Astrocyte (in vitro differentiated cells and primary cell): ENCODE data around the gene ADNP.

ENCODE experiments used
- EZH2 ChIP-seq: IDR thresholded peaks from 2 replicates; pipeline ENCODE4 v1.6.1; 2012; ENCODE audit warnings: mild to moderate bottlenecking, low read length, inconsistent platforms; ENCODE audit not compliant: insufficient read depth
- TF ChIP-seq, protein P1 (sequence below): IDR thresholded peaks from 2 replicates; pipeline ENCODE4 v1.5.1; 2011; ENCODE audit warnings: low read depth, mild to moderate bottlenecking, inconsistent platforms, low read length, moderate library complexity; ENCODE audit not compliant: insufficient read depth

DNA sequence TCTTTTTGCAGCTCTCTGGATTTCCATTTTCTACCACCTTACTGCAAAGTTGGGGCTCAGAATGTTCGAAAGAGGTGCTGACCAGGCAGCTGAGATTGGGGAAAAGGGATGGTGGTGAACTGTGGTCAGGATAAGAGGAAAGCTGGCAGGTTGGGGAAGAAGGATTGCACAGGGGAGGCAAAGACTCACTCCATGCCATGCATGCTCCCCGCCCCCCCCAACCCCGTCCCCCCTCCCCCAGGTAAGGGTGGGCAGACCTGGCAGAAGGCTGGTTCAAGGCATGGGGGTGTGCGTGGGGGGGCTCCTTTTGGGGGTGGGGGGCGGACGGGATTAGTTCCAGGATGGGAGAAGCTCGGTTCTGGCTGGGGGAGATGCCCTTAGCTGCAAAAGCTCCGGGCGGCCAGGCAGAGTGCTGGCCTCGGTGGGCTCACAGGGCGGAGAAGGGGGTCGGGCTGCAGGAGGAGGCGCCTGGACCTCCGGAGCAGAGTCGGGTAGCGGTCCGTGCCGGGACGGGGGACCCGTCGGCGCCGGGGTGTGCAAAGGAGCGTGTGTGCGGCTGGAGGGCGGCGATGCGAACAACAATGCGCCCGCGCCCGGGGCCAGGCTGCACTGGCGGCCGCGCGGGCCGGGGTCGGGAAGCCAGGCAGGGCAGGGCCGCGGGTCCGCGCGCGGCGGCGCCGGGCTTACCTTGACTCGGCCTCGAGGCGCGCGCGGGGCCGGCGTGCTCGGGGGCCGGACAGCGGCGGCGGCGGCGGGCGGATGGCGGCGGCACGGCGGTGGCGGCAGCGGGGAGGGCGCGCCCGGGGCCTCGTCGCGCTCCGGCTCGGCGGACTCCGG, 880 bp downstream of the ADNP start:
- TF ChIP-seq, protein P1, sequence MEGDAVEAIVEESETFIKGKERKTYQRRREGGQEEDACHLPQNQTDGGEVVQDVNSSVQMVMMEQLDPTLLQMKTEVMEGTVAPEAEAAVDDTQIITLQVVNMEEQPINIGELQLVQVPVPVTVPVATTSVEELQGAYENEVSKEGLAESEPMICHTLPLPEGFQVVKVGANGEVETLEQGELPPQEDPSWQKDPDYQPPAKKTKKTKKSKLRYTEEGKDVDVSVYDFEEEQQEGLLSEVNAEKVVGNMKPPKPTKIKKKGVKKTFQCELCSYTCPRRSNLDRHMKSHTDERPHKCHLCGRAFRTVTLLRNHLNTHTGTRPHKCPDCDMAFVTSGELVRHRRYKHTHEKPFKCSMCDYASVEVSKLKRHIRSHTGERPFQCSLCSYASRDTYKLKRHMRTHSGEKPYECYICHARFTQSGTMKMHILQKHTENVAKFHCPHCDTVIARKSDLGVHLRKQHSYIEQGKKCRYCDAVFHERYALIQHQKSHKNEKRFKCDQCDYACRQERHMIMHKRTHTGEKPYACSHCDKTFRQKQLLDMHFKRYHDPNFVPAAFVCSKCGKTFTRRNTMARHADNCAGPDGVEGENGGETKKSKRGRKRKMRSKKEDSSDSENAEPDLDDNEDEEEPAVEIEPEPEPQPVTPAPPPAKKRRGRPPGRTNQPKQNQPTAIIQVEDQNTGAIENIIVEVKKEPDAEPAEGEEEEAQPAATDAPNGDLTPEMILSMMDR: no peak
- no peak for TF ChIP-seq EZH2
